Panc1 (cell line): ENCODE results near the gene RIC1. TPM values are rescaled to one million over a fixed set of nuclear protein-coding genes. Genes with fewer than 3 reads are reported as not detected.

Experiments used
- ATAC-seq: fragments of 200-7000 bp; cut with Tn5 transposase; 2 replicates; pipeline ENCODE4 v1.9.1; 2020; ENCODE audit warnings: mild to moderate bottlenecking, moderate library complexity
- BruUV-seq: library from RNA; stranded (reverse); fragments of 400-500 nt; replicated peaks from 2 replicates; lab custom pipeline; 2021; lab: Mats Ljungman, UMichigan
- CTCF ChIA-PET: fragments of 300-600 bp; sonication (Branson Sonifier 250); formaldehyde crosslinking; loops from one replicate; lab custom pipeline; 2022; ENCODE audit warnings: antibody characterized with exemption; lab: Charles Lee
- POLR2A ChIA-PET: fragments of 300-600 bp; sonication (Branson Sonifier 250); formaldehyde crosslinking; loops from one replicate; lab custom pipeline; 2022; ENCODE audit warnings: antibody characterized with exemption; lab: Charles Lee
- DNase-seq: peaks from one replicate; pipeline ENCODE4 v3.0.0-alpha.2; 2010; ENCODE audit warnings: low read depth, low spot score
- H3K27ac ChIP-seq: 2 replicates; pipeline ENCODE4 v1.5.1; 2011; ENCODE audit warnings: mild to moderate bottlenecking, low read length, inconsistent platforms
- H3K27me3 ChIP-seq: fragments of 200-500 bp; sonication (Bioruptor generic); 2 replicates; pipeline ENCODE4 v1.6.0; 2014; ENCODE audit warnings: low read length, inconsistent platforms; ENCODE audit not compliant: control insufficient read depth, insufficient read depth
- H3K36me3 ChIP-seq: fragments of 200-500 bp; sonication (Bioruptor generic); 2 replicates; pipeline ENCODE4 v1.5.1; 2014; ENCODE audit warnings: inconsistent platforms, mild to moderate bottlenecking, low read length, moderate library complexity; ENCODE audit not compliant: control insufficient read depth, insufficient read depth
- H3K4me1 ChIP-seq: 2 replicates; pipeline ENCODE4 v1.5.1; 2011; ENCODE audit warnings: inconsistent platforms, mild to moderate bottlenecking, low read length, moderate library complexity; ENCODE audit not compliant: control insufficient read depth, insufficient read depth
- H3K4me3 ChIP-seq, 2 experiments: 2 replicates each; pipeline ENCODE4 v1.5.1; 2011 to 2012; ENCODE audit warnings: low read depth in 2 of 2, low read length in 2 of 2, mild to moderate bottlenecking in 2 of 2, inconsistent platforms in 1 of 2, moderate library complexity in 1 of 2
- H3K9me3 ChIP-seq: fragments of 200-500 bp; sonication (Bioruptor generic); 2 replicates; pipeline ENCODE4 v1.5.1; 2014; ENCODE audit warnings: low read depth, mild to moderate bottlenecking, inconsistent platforms, low read length, moderate library complexity; ENCODE audit not compliant: control insufficient read depth, insufficient read depth
- POLR2AphosphoS5 ChIP-seq: IDR thresholded peaks from 2 replicates; pipeline ENCODE4 v1.6.1; 2012; ENCODE audit warnings: mild to moderate bottlenecking, low read depth, low read length, moderate library complexity
- REST ChIP-seq, 2 experiments: IDR thresholded peaks; 2 replicates each; pipeline ENCODE4 v1.6.1; 2011 to 2012; ENCODE audit warnings: low read depth in 2 of 2, control low read depth in 1 of 2, low read length in 1 of 2, mild to moderate bottlenecking in 1 of 2, moderate library complexity in 1 of 2; ENCODE audit not compliant: insufficient read depth in 1 of 2
- SIN3A ChIP-seq: IDR thresholded peaks from 2 replicates; pipeline ENCODE4 v1.6.1; 2012; ENCODE audit warnings: low read depth, mild to moderate bottlenecking, low read length, moderate library complexity, borderline replicate concordance; ENCODE audit not compliant: insufficient read depth
- TCF7L2 ChIP-seq: IDR thresholded peaks from 2 replicates; pipeline ENCODE4 v1.6.1; 2011; ENCODE audit warnings: mild to moderate bottlenecking, low read depth, low read length, inconsistent platforms
- in situ Hi-C: cut with HindIII; loops from 2 replicates; pipeline ENCODE4 v1.10.0; 2016; ENCODE audit warnings: low sequenced_read_pairs, low pct_unique_long_range_greater_than_20kb
- intact Hi-C: fragments of 100-400 bp; cut with micrococcal nuclease; formaldehyde crosslinking; loops from one replicate; pipeline ENCODE4 v1.10.0; 2022; ENCODE audit not compliant: unreplicated experiment
- total RNA-seq: library from RNA; stranded (reverse); gene quantifications from one replicate; pipeline ENCODE4 v1.2.1, GENCODE V29; 2021; ENCODE audit not compliant: unreplicated experiment
- TF ChIP-seq, protein P1 (sequence below): fragments of 450-650 bp; IDR thresholded peaks from 2 replicates; pipeline ENCODE4 v1.5.1; 2017; ENCODE audit warnings: mild to moderate bottlenecking

The RIC1 gene
- total RNA-seq, 1 experiment from 2014 or later = 7.0 TPM

DNA sequence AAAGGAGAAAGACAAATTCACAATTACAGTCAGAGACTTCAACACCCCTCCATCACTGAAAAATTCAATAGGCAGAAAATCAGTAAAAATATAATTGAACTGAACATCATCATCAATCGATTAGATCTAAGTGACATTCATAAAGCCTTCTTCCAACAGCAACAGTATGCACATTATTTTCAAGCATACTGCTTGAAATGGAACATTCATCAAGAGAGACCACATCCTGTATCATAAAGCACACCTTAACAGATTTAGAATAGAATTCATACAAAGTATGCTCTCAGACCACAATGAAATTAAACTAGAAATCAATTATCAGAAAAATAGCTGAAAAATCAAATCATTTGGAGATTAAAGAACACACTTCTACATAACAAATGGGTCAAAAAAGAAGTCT is 164.9 kb downstream of the RIC1 start:
- H3K27me3 ChIP-seq = no peaks in the 10 kb centered on the region
- ChIA-PET POLR2A (no interaction called here), CTCF (no interaction called here)
- H3K36me3 ChIP-seq = no peaks in the 10 kb centered on the region; the same call in 1 of the 2 replicates
- TF ChIP-seq TCF7L2 (no peak), POLR2AphosphoS5 (no peak), SIN3A (no peak), REST (IDR thresholded peaks at IDR 0.05; ENCODE audit: insufficient read depth in 1 of 2, low read depth in 2 of 2, low read length in 1 of 2) (no peak)
- TF ChIP-seq, protein P1, sequence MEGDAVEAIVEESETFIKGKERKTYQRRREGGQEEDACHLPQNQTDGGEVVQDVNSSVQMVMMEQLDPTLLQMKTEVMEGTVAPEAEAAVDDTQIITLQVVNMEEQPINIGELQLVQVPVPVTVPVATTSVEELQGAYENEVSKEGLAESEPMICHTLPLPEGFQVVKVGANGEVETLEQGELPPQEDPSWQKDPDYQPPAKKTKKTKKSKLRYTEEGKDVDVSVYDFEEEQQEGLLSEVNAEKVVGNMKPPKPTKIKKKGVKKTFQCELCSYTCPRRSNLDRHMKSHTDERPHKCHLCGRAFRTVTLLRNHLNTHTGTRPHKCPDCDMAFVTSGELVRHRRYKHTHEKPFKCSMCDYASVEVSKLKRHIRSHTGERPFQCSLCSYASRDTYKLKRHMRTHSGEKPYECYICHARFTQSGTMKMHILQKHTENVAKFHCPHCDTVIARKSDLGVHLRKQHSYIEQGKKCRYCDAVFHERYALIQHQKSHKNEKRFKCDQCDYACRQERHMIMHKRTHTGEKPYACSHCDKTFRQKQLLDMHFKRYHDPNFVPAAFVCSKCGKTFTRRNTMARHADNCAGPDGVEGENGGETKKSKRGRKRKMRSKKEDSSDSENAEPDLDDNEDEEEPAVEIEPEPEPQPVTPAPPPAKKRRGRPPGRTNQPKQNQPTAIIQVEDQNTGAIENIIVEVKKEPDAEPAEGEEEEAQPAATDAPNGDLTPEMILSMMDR = no peak
- intact Hi-C loops = no loop called here
- ATAC-seq (no peak), DNase-seq (no peak)
- no TSS peak for BruUV-seq
- no peaks in the 10 kb centered on the region for H3K4me1 ChIP-seq
- H3K9me3 ChIP-seq = no peaks in the 10 kb centered on the region
- in situ Hi-C loops = no loop called here
- H3K4me3 ChIP-seq = no peak overlapping the region
- no peak overlapping the region for H3K27ac ChIP-seq

DNA sequence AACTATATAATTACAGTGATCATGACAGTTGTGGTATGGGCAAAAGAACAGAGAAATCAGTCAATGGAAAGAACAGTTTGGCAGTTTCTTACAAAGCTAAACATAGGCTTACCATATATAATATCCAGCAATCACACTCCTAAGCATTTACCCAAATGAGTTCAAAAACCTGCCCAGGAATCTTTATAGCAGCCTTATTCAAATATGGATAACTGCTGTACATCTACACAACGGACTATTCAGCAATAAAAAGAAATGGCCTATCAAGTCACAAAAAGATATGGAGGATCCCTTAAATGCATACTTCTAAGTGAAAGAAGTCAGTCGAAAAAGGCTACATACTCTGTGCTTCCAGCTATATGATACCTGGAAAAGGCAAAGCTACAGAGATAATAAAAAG is 167.4 kb downstream of the RIC1 start:
- ATAC-seq = no peak
- in situ Hi-C loops = no loop called here
- Histone ChIP-seq H3K27ac (no peak overlapping the region), H3K27me3 (no peaks in the 10 kb centered on the region), H3K9me3 (no peaks in the 10 kb centered on the region), H3K36me3 (no peaks in the 10 kb centered on the region), H3K4me1 (no peaks in the 10 kb centered on the region), H3K4me3 (no peak overlapping the region)
- no peak for TF ChIP-seq REST (IDR thresholded peaks at IDR 0.05; ENCODE audit: insufficient read depth in 1 of 2, low read depth in 2 of 2, low read length in 1 of 2)
- TF ChIP-seq, protein P1 = no peak
- no peak for TF ChIP-seq POLR2AphosphoS5
- TF ChIP-seq TCF7L2 = no peak
- CTCF ChIA-PET = no interaction called here
- intact Hi-C loops = no loop called here
- BruUV-seq = no TSS peak
- POLR2A ChIA-PET = no interaction called here
- no peak for DNase-seq
